HG03280 (cell line): ENCODE data around the gene SYCE1.
"Not testable (repeated sequence)": the region's sequence is repeated elsewhere in the genome, so short reads cannot be mapped to it uniquely, and the experiment has no call there.

Experiments
- ATAC-seq: cut with Tn5 transposase; IDR thresholded peaks from one replicate; pipeline ENCODE4 v1.9.1; 2021; ENCODE audit warnings: mild to moderate bottlenecking, moderate library complexity; ENCODE audit not compliant: unreplicated experiment

The SYCE1 gene

GRCh38 chr10:133565441-133566294, at the start of gene SYCE1:
TSS of gene SYCE1 (minus strand) at chr10:133565583. CDS start at chr10:133565529, 54 bp downstream.
- no peak for ATAC-seq

GRCh38 chr10:133614830-133615580, 49.6 kb upstream of the SYCE1 start:
- no peak for ATAC-seq

GRCh38 chr10:133613699-133614098, 48.3 kb upstream of the SYCE1 start:
- no peak for ATAC-seq

- ATAC-seq: no peak
These were observed 45.7 kb upstream of the SYCE1 start for GRCh38 chr10:133611079-133611478.

- no peak for ATAC-seq
These were observed 43.5 kb upstream of the SYCE1 start for GRCh38 chr10:133608855-133609254.

GRCh38 chr10:133603434-133603833, 38.1 kb upstream of the SYCE1 start:
- not testable (repeated sequence) for ATAC-seq

GRCh38 chr10:133600657-133601056, 35.3 kb upstream of the SYCE1 start:
- no peak for ATAC-seq

- ATAC-seq: not testable (repeated sequence)
These were observed 34.5 kb upstream of the SYCE1 start for GRCh38 chr10:133599869-133600268.

GRCh38 chr10:133592716-133593115, 27.3 kb upstream of the SYCE1 start:
- ATAC-seq: no peak

GRCh38 chr10:133590970-133591359, 25.6 kb upstream of the SYCE1 start:
- no peak for ATAC-seq

- no peak for ATAC-seq
These were observed 25.0 kb upstream of the SYCE1 start for GRCh38 chr10:133590226-133590969.

GRCh38 chr10:133577037-133577436, 11.7 kb upstream of the SYCE1 start:
- ATAC-seq: not testable (repeated sequence)

GRCh38 chr10:133573460-133573859, 8.1 kb upstream of the SYCE1 start:
- ATAC-seq: not testable (repeated sequence)

- ATAC-seq: not testable (repeated sequence)
These were observed 6.7 kb upstream of the SYCE1 start for GRCh38 chr10:133572055-133572454.

- ATAC-seq: not testable (repeated sequence)
These were observed 4.4 kb upstream of the SYCE1 start for GRCh38 chr10:133569801-133570200.

- ATAC-seq: not testable (repeated sequence)
These were observed 3.6 kb upstream of the SYCE1 start for GRCh38 chr10:133568831-133569527.

GRCh38 chr10:133568287-133568614, 2.9 kb upstream of the SYCE1 start:
- ATAC-seq: no peak

GRCh38 chr10:133567609-133568286, 2.4 kb upstream of the SYCE1 start:
- ATAC-seq: no peak

- ATAC-seq: no peak
These were observed 1.7 kb upstream of the SYCE1 start for GRCh38 chr10:133567119-133567518.

- ATAC-seq: no peak
These were observed 567 bp downstream of the SYCE1 start for GRCh38 chr10:133564816-133565215.
